H1 (cell line): ENCODE data around the gene HS3ST5.

Experiments
- EZH2 ChIP-seq: fragments of 200-600 bp; sonication (generic); IDR thresholded peaks from 2 replicates; pipeline ENCODE4 v1.7.1; 2012; ENCODE audit warnings: low read depth, mild to moderate bottlenecking, moderate library complexity, low read length, inconsistent platforms; ENCODE audit not compliant: severe bottlenecking
- JUND ChIP-seq: IDR thresholded peaks from 2 replicates; pipeline ENCODE4 v1.6.1; 2011; ENCODE audit warnings: mild to moderate bottlenecking, improper control_type of control experiment, low read length
- NRF1 ChIP-seq: IDR thresholded peaks from 2 replicates; pipeline ENCODE4 v1.6.1; 2011; ENCODE audit warnings: mild to moderate bottlenecking, low read depth, low read length, improper control_type of control experiment
- POLR2A ChIP-seq, 2 experiments: IDR thresholded peaks; 1 replicate in 1 of 2; 2 replicates in 1 of 2; pipeline ENCODE4 v1.6.1; 2011; ENCODE audit warnings: low read depth in 2 of 2, low read length in 2 of 2, mild to moderate bottlenecking in 2 of 2; ENCODE audit errors: control extremely low read depth in 1 of 2
- RBBP5 ChIP-seq: IDR thresholded peaks from 2 replicates; pipeline ENCODE4 v1.7.1; 2012; ENCODE audit warnings: low read depth, mild to moderate bottlenecking, inconsistent platforms, low read length, moderate library complexity, borderline replicate concordance
- SAP30 ChIP-seq: fragments of 300-600 bp; sonication (generic); IDR thresholded peaks from 2 replicates; pipeline ENCODE4 v1.7.1; 2012; ENCODE audit warnings: low read length, moderate library complexity, mild to moderate bottlenecking, inconsistent platforms; ENCODE audit not compliant: insufficient read depth, insufficient replicate concordance
- SIN3A ChIP-seq, 2 experiments: IDR thresholded peaks in 1 of 2; conservative IDR thresholded peaks in 1 of 2; 2 replicates each; pipeline ENCODE4 v1.6.1; 2011 to 2012; ENCODE audit warnings: low read length in 2 of 2, improper control_type of control experiment in 1 of 2, low read depth in 1 of 2, mild to moderate bottlenecking in 1 of 2
- YY1 ChIP-seq: IDR thresholded peaks from 2 replicates; pipeline ENCODE4 v1.6.1; 2011; ENCODE audit warnings: low read depth, mild to moderate bottlenecking, low read length
- ZNF274 ChIP-seq: IDR thresholded peaks from 2 replicates; pipeline ENCODE4 v1.7.0; 2012; ENCODE audit warnings: low read length, borderline replicate concordance; ENCODE audit errors: extremely low read depth
- TF ChIP-seq, protein P1 (sequence below): IDR thresholded peaks from 2 replicates; pipeline ENCODE4 v1.6.1; 2012; ENCODE audit warnings: inconsistent platforms
- TF ChIP-seq, protein P2 (sequence below), 3 experiments: IDR thresholded peaks; 1 replicate in 2 of 3; 2 replicates in 1 of 3; pipeline versions ENCODE4 v1.5.1 to v1.6.1; 2011; ENCODE audit warnings: low read length in 3 of 3, mild to moderate bottlenecking in 3 of 3, inconsistent platforms in 2 of 3, low read depth in 1 of 3, moderate library complexity in 1 of 3; ENCODE audit not compliant: insufficient read depth in 1 of 3; ENCODE audit errors: control extremely low read depth in 1 of 3

DNA sequence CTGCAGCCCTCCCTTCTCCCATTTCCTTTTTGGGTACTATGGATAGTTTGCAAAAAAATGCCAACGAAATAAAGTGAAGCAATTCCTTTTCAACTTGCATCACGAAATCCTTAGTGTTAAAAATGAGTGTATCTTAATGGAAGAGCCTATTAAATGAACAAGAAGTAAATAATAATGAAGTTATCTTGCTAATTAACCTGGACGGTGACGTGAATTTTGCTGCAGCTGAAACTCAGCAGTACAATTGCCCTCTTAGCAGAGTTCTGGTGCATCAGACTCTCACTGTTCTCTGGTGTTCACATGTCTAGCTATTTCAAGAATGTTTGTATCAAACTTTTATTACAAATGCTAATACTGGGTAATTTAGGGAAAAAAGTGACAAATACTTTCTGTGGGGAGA, 252.2 kb downstream of the HS3ST5 start:
- TF ChIP-seq POLR2A (IDR thresholded peaks at IDR 0.05; ENCODE audit: control extremely low read depth in 1 of 2, low read depth in 2 of 2, low read length in 2 of 2) (no peak), SAP30 (no peak), YY1 (no peak), SIN3A (conservative IDR thresholded peaks at IDR 0.05 in 1 of 2, IDR thresholded peaks at IDR 0.05 in 1 of 2; ENCODE audit: low read depth in 1 of 2, low read length in 2 of 2) (no peak), JUND (no peak), ZNF274 (no peak), RBBP5 (no peak), NRF1 (no peak), EZH2 (no peak)
- TF ChIP-seq, protein P1, sequence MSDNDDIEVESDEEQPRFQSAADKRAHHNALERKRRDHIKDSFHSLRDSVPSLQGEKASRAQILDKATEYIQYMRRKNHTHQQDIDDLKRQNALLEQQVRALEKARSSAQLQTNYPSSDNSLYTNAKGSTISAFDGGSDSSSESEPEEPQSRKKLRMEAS: no peak
- TF ChIP-seq, protein P2, sequence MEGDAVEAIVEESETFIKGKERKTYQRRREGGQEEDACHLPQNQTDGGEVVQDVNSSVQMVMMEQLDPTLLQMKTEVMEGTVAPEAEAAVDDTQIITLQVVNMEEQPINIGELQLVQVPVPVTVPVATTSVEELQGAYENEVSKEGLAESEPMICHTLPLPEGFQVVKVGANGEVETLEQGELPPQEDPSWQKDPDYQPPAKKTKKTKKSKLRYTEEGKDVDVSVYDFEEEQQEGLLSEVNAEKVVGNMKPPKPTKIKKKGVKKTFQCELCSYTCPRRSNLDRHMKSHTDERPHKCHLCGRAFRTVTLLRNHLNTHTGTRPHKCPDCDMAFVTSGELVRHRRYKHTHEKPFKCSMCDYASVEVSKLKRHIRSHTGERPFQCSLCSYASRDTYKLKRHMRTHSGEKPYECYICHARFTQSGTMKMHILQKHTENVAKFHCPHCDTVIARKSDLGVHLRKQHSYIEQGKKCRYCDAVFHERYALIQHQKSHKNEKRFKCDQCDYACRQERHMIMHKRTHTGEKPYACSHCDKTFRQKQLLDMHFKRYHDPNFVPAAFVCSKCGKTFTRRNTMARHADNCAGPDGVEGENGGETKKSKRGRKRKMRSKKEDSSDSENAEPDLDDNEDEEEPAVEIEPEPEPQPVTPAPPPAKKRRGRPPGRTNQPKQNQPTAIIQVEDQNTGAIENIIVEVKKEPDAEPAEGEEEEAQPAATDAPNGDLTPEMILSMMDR (IDR thresholded peaks at IDR 0.05; ENCODE audit: control extremely low read depth in 1 of 3, insufficient read depth in 1 of 3, low read depth in 1 of 3, low read length in 3 of 3): no peak
